DOHH2 (cell line): ENCODE measurements around the gene NR1H2.

ENCODE experiments used
- H3F3A ChIP-seq: fragments of 200-600 bp; sonication (generic), shearing (Covaris generic); 2 replicates; pipeline ENCODE4 v1.6.0; 2016; ENCODE audit warnings: antibody characterized with exemption, mild to moderate bottlenecking; ENCODE audit not compliant: control insufficient read depth, insufficient read depth
- H3K27ac ChIP-seq: fragments of 200-600 bp; sonication (generic); 2 replicates; pipeline ENCODE4 v1.5.1; 2014; ENCODE audit warnings: low read depth, mild to moderate bottlenecking, low read length, moderate library complexity
- H3K27me3 ChIP-seq: fragments of 200-600 bp; sonication (generic); 2 replicates; pipeline ENCODE4 v1.6.1; 2014; ENCODE audit warnings: mild to moderate bottlenecking, low read length, mixed read lengths; ENCODE audit not compliant: control insufficient read depth
- H3K36me3 ChIP-seq: fragments of 200-600 bp; sonication (generic); 2 replicates; pipeline ENCODE4 v1.6.1; 2014; ENCODE audit warnings: mild to moderate bottlenecking, low read length, moderate library complexity, mixed read lengths; ENCODE audit not compliant: control insufficient read depth
- H3K4me1 ChIP-seq: fragments of 200-600 bp; sonication (generic); 2 replicates; pipeline ENCODE4 v1.6.1; 2014; ENCODE audit warnings: mild to moderate bottlenecking, low read length, mixed read lengths; ENCODE audit not compliant: control insufficient read depth
- H3K4me2 ChIP-seq: fragments of 200-600 bp; sonication (generic); 2 replicates; pipeline ENCODE4 v1.6.0; 2014; ENCODE audit warnings: mild to moderate bottlenecking, low read length, moderate library complexity
- H3K4me3 ChIP-seq: fragments of 200-600 bp; sonication (generic); 2 replicates; pipeline ENCODE4 v1.5.1; 2014; ENCODE audit warnings: mild to moderate bottlenecking, low read length, mixed read lengths
- H3K79me2 ChIP-seq: fragments of 200-600 bp; sonication (generic); 2 replicates; pipeline ENCODE4 v1.6.1; 2014; ENCODE audit warnings: mild to moderate bottlenecking, low read length, mixed read lengths; ENCODE audit not compliant: control insufficient read depth
- H3K9me2 ChIP-seq: fragments of 200-600 bp; sonication (generic); replicated peaks from 2 replicates; pipeline ENCODE4 v1.6.1; 2014; ENCODE audit warnings: mild to moderate bottlenecking, low read length, mixed read lengths; ENCODE audit not compliant: control insufficient read depth
- H3K9me3 ChIP-seq: fragments of 200-600 bp; sonication (generic); 2 replicates; pipeline ENCODE4 v1.6.1; 2014; ENCODE audit warnings: antibody characterized with exemption, low read length, mixed read lengths; ENCODE audit not compliant: control insufficient read depth, insufficient read depth
- H4K20me1 ChIP-seq: fragments of 200-600 bp; sonication (generic); 2 replicates; pipeline ENCODE4 v1.6.0; 2014; ENCODE audit warnings: low read depth, mild to moderate bottlenecking, antibody characterized with exemption, low read length, moderate library complexity; ENCODE audit not compliant: control insufficient read depth, insufficient read depth
- EZH2phosphoT487 ChIP-seq: fragments of 200-600 bp; sonication (generic); IDR thresholded peaks from 2 replicates; pipeline ENCODE4 v1.6.1; 2017; ENCODE audit warnings: borderline replicate concordance, mild to moderate bottlenecking, antibody characterized with exemption, low read length, moderate library complexity, mixed read lengths
- TF ChIP-seq, protein P1 (sequence below): fragments of 200-600 bp; sonication (generic); IDR thresholded peaks from one replicate; pipeline ENCODE4 v1.5.1; 2014; ENCODE audit warnings: antibody characterized with exemption, mild to moderate bottlenecking, low read depth, low read length; ENCODE audit not compliant: poor library complexity, severe bottlenecking

Gene NR1H2

DNA sequence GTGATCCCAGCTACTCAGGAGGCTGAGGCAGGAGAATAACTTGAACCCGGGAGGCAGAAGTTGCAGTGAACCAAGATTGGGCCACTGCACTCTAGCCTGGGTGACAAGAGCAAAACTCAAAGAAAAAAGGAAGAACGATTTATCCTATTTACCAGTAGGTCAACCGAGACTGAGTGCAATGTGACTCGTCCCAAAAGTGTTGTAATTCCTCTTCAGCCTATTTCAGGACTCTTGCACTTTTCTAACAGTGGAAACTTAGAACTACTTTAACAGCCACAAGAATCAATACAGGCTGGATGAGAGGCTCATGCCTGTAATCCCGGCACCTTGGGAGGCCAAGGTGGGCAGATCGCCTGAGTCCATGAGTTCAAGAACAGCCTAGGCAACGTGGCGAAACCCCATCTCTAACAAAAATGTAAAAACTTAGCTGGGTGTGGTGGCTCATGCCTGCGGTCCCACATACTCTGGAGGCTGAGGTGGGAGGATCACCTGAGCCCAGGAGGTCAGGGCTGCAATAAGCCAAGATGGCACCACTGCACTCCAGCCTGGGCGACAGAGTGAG is 4.3 kb upstream of the NR1H2 start:
- H3K9me2 ChIP-seq, result no peaks in the 10 kb centered on the region
- no peak overlapping the region for H3K27ac ChIP-seq
- H3K79me2 ChIP-seq, result peaks cover 10% of the 10 kb centered on the region; the same call in 1 of the 2 replicates
- H3K4me2 ChIP-seq, result no peak overlapping the region
- no peaks in the 10 kb centered on the region for H3K27me3 ChIP-seq
- H4K20me1 ChIP-seq, result no peaks in the 10 kb centered on the region
- no peak for TF ChIP-seq EZH2phosphoT487
- TF ChIP-seq, protein P1, sequence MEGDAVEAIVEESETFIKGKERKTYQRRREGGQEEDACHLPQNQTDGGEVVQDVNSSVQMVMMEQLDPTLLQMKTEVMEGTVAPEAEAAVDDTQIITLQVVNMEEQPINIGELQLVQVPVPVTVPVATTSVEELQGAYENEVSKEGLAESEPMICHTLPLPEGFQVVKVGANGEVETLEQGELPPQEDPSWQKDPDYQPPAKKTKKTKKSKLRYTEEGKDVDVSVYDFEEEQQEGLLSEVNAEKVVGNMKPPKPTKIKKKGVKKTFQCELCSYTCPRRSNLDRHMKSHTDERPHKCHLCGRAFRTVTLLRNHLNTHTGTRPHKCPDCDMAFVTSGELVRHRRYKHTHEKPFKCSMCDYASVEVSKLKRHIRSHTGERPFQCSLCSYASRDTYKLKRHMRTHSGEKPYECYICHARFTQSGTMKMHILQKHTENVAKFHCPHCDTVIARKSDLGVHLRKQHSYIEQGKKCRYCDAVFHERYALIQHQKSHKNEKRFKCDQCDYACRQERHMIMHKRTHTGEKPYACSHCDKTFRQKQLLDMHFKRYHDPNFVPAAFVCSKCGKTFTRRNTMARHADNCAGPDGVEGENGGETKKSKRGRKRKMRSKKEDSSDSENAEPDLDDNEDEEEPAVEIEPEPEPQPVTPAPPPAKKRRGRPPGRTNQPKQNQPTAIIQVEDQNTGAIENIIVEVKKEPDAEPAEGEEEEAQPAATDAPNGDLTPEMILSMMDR, result no peak
- H3K9me3 ChIP-seq, result no peaks in the 10 kb centered on the region
- peaks cover 34% of the 10 kb centered on the region for H3K4me1 ChIP-seq
- peaks cover 5% of the 10 kb centered on the region; the same call in 1 of the 2 replicates for H3F3A ChIP-seq
- H3K4me3 ChIP-seq, result no peak overlapping the region
- H3K36me3 ChIP-seq, result peaks cover 3% of the 10 kb centered on the region; the same call in 1 of the 2 replicates

DNA sequence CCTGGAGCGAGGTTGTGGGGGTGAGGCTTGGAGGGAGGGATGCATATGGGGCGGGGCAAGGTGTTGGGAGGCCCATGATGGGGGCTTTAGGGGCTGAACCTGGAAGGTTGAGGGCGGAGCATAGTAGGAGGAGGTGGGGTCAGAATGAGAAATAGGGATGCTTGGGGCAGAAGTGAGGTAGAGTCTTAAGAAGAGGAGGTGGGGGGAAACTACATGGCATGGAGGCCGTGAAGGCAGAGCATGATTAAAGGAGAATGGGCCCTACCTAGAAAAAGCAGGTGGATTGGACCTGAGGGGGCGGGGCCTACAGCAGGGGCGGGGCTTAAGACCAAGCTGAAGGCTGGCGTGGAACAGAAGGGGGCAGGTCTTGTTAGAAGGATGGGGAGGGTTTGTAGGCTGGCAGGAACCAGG is 799 bp downstream of the NR1H2 start:
- Histone ChIP-seq H3K4me2 (peak overlapping the region; percentile 63), H3K9me3 (no peaks in the 10 kb centered on the region), H4K20me1 (peaks cover 5% of the 10 kb centered on the region; the same call in 1 of the 2 replicates), H3K4me1 (peaks cover 16% of the 10 kb centered on the region), H3K27ac (no peak overlapping the region; the same call in 1 of the 2 replicates), H3K36me3 (peaks cover 49% of the 10 kb centered on the region), H3F3A (0 out of 2 replicates have a peak, but pooled peaks cover 5% of the 10 kb centered on the region), H3K79me2 (peaks cover 13% of the 10 kb centered on the region), H3K27me3 (no peaks in the 10 kb centered on the region), H3K9me2 (no peaks in the 10 kb centered on the region), H3K4me3 (peak overlapping the region; percentile 64)
- TF ChIP-seq, protein P1, result no peak
- no peak for TF ChIP-seq EZH2phosphoT487

DNA sequence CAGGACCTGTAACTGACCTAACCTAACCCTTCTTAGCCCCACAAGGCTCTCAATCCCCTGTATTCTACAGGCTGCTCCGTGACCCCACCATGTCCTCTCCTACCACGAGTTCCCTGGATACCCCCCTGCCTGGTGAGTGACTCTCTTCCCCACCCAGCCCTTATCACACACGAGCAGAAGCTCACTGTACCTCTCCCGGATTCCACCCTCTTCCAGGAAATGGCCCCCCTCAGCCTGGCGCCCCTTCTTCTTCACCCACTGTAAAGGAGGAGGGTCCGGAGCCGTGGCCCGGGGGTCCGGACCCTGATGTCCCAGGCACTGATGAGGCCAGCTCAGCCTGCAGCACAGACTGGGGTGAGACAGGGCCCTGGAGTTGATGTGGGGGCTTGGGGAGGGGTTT is 1.3 kb downstream of the NR1H2 start:
- H3K9me2 ChIP-seq, result no peaks in the 10 kb centered on the region
- H3K9me3 ChIP-seq, result no peaks in the 10 kb centered on the region
- TF ChIP-seq, protein P1, result no peak
- no peak for TF ChIP-seq EZH2phosphoT487
- H3K4me3 ChIP-seq, result peak overlapping the region; percentile 64
- H3K27me3 ChIP-seq, result no peaks in the 10 kb centered on the region
- peak overlapping the region; percentile 63 for H3K4me2 ChIP-seq
- 0 out of 2 replicates have a peak, but pooled peaks cover 5% of the 10 kb centered on the region for H3F3A ChIP-seq
- H3K79me2 ChIP-seq, result peaks cover 13% of the 10 kb centered on the region
- H3K36me3 ChIP-seq, result peaks cover 53% of the 10 kb centered on the region
- H4K20me1 ChIP-seq, result peaks cover 5% of the 10 kb centered on the region; the same call in 1 of the 2 replicates
- no peak overlapping the region for H3K27ac ChIP-seq
- peaks cover 16% of the 10 kb centered on the region for H3K4me1 ChIP-seq
